ENCODE measurements around the gene PDZK1IP1.

DNA sequence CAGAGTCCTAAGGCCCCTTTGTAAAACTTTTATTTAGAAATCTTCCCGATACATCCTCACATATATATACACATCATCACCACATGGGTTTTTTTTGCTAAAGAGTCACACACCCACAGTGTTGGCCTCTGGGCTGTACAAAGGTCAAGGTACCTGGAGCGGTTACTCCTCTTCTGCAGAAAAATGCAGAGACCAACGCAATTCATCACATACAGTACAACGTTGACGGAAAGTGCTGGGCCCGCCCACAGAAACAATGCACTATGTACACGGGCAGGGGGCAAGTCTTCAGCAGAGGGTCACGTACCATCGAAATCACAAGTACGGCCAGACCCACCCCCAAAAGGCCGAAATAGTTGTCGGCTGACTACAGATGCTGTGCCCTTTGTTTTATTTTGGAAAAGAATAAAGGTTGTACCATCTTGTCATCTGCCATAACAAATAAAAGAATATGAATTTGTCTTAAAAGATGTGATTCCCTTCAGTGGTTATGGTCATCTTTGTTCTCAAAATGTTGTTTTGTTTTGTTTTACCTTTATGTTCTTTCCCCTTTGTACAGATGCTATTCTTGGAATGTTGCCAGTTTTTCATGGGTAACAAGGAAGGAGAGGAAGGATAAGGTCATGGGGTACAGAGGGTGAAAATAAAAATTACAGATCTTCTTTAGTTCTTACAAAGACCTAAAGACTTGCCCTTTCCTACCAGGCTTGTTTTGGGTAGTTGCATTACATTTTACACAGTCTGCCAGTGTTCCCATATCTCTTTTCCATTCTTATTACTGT lies 26.6 kb upstream of the PDZK1IP1 start:
- TF ChIP-seq, protein P1, sequence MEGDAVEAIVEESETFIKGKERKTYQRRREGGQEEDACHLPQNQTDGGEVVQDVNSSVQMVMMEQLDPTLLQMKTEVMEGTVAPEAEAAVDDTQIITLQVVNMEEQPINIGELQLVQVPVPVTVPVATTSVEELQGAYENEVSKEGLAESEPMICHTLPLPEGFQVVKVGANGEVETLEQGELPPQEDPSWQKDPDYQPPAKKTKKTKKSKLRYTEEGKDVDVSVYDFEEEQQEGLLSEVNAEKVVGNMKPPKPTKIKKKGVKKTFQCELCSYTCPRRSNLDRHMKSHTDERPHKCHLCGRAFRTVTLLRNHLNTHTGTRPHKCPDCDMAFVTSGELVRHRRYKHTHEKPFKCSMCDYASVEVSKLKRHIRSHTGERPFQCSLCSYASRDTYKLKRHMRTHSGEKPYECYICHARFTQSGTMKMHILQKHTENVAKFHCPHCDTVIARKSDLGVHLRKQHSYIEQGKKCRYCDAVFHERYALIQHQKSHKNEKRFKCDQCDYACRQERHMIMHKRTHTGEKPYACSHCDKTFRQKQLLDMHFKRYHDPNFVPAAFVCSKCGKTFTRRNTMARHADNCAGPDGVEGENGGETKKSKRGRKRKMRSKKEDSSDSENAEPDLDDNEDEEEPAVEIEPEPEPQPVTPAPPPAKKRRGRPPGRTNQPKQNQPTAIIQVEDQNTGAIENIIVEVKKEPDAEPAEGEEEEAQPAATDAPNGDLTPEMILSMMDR (conservative IDR thresholded peaks at IDR 0.05) = no peak
- no peak for TF ChIP-seq ZFX (IDR thresholded peaks at IDR 0.05)

All from C4-2B (cell line).